ENCODE results near the gene DRC7.
"Not testable (repeated sequence)": the region's sequence is repeated elsewhere in the genome, so short reads cannot be mapped to it uniquely, and the experiment has no call there.

Gene DRC7

DNA sequence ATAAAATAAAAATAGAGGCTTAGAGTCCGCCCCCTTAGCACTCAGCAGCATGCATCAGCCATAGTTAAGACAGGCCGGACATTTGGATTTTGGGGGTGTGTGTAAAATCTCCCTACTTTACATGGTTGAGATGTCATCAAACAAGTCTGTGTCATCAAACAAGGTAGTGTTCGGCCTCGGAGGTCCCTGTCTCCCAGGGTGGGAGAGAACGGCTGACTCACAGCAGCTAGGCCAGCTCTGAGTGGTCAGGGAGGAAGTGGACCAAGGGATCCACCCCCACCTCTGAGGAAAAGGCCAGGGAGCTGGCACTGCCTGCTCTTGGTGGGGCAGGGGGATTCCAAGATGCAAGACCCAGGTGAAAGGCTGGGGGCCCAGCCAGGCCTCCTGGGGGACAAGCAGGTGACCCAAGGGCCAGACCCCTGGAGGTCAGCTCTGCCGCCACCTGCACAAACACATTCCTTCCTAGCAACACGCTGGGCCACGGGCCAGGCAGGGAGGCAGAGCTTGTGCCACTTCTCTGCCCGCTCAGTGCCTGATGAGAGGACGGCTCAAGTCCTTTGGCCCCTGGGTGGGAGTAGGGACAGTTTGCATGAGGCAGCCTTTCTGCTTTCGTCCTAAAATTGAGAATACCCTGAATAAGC lies 79.2 kb downstream of the DRC7 start:
- Histone ChIP-seq H3K9me3 (ENCODE audit: control insufficient read depth, insufficient read depth, low read length) (no peaks in the 10 kb centered on the region), H3K4me1 (ENCODE audit: insufficient read depth, low read length) (peaks cover 25% of the 10 kb centered on the region), H3K36me3 (ENCODE audit: insufficient read depth, low read length) (no peaks in the 10 kb centered on the region; the same call in 1 of the 2 replicates), H3K9ac (ENCODE audit: low read depth, low read length) (no peak overlapping the region)

DNA sequence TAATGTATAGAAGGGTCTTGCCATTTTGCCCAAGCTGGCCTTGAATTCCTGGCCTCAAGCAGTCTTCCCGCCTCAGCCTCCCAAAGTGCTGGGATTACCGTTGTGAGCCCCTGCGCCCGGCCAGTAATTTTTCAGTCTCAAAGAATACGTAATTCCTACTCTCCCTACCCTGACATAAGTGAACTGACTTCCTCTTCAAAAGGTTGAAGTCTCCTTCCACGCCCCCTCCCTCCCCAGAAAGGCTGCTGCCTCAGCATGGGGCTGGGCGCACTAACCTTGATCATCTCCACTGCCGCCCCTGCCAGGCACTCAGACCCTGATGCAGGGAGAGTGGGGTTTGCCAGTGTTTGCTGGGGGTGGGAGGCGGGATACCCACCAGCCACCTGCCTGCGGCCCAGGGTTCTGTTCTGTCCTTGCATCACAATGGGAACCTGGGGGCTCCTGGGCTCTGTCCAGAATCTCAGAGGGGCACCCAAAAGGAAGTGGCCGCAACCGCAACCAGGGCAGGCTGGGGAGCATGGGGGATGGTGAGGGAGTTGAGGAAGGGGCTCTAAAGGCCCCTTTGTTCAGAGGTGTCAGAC lies 80.2 kb downstream of the DRC7 start:
- H3K4me1 ChIP-seq (ENCODE audit: insufficient read depth, low read length), result peaks cover 25% of the 10 kb centered on the region
- no peaks in the 10 kb centered on the region; the same call in 1 of the 2 replicates for H3K36me3 ChIP-seq (ENCODE audit: insufficient read depth, low read length)
- H3K9ac ChIP-seq (ENCODE audit: low read depth, low read length), result no peak overlapping the region
- no peaks in the 10 kb centered on the region for H3K9me3 ChIP-seq (ENCODE audit: control insufficient read depth, insufficient read depth, low read length)

GRCh38 chr16:57775661-57776469 lies 81.3 kb downstream of the DRC7 start:
- H3K4me1 ChIP-seq (ENCODE audit: insufficient read depth, low read length), result peaks cover 25% of the 10 kb centered on the region
- H3K9me3 ChIP-seq (ENCODE audit: control insufficient read depth, insufficient read depth, low read length), result no peaks in the 10 kb centered on the region

GRCh38 chr16:57778658-57779057 lies 84.1 kb downstream of the DRC7 start:
- no peak overlapping the region for H3K9ac ChIP-seq (ENCODE audit: low read depth, low read length)
- H3K9me3 ChIP-seq (ENCODE audit: control insufficient read depth, insufficient read depth, low read length), result no peaks in the 10 kb centered on the region
- H3K36me3 ChIP-seq (ENCODE audit: insufficient read depth, low read length), result no peaks in the 10 kb centered on the region
- peaks cover 31% of the 10 kb centered on the region for H3K4me1 ChIP-seq (ENCODE audit: insufficient read depth, low read length)

More at GRCh38 chr16:57775661-57776469, 81.3 kb downstream of the DRC7 start:
- Histone ChIP-seq H3K36me3 (ENCODE audit: insufficient read depth, low read length) (no peaks in the 10 kb centered on the region), H3K9ac (ENCODE audit: low read depth, low read length) (no peak overlapping the region)

GRCh38 chr16:57779836-57780235 lies 85.2 kb downstream of the DRC7 start:
- H3K9me3 ChIP-seq (ENCODE audit: control insufficient read depth, insufficient read depth, low read length); H3K9ac ChIP-seq (ENCODE audit: low read depth, low read length); H3K36me3 ChIP-seq (ENCODE audit: insufficient read depth, low read length): not testable (repeated sequence)
- H3K4me1 ChIP-seq (ENCODE audit: insufficient read depth, low read length), result peaks cover 21% of the 10 kb centered on the region

DNA sequence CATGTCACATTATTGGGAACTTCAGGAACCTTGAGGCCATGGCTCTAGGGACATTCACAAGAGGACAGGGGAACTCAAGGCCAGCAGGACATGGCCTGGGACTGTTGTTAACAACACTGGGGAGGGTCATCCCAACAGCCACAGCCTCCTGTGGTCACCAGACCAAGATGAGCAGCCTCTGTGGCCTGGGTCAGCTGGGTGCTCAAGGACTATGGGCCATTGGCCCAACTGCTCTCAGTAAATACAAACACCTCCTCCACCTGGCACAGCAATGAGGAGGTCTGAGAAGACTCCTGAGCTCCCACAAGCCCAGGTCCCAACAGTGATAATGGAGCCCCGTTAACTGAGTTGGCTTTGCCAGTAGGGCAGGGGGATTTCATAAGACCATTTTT lies 86.7 kb downstream of the DRC7 start:
- Histone ChIP-seq H3K4me1 (ENCODE audit: insufficient read depth, low read length) (peaks cover 11% of the 10 kb centered on the region), H3K9me3 (ENCODE audit: control insufficient read depth, insufficient read depth, low read length) (no peaks in the 10 kb centered on the region), H3K36me3 (ENCODE audit: insufficient read depth, low read length) (no peaks in the 10 kb centered on the region), H3K9ac (ENCODE audit: low read depth, low read length) (no peak overlapping the region)
